ENCODE measurements around the gene NT5C1A. TPM values are rescaled to one million over a fixed set of nuclear protein-coding genes. Genes with fewer than 3 reads are reported as not detected.
A peak's percentile ranks its signal among the peaks of the same experiment; 100 is the strongest.

Gene NT5C1A
- total RNA-seq, 1 experiment from 2014 or later: 0.52 TPM

GRCh38 chr1:39615086-39615673 lies 56.7 kb downstream of the NT5C1A start:
- H3K4me2 ChIP-seq (ENCODE audit: low read depth, low read length, poor library complexity, severe bottlenecking): no peak overlapping the region
- no peaks in the 10 kb centered on the region for H3K9me2 ChIP-seq (replicated peaks; ENCODE audit: insufficient read depth, low read length)
- H2AFZ ChIP-seq (ENCODE audit: low read length): no peak overlapping the region
- no peaks in the 10 kb centered on the region for H3K27me3 ChIP-seq (ENCODE audit: low read length)
- H3K4me1 ChIP-seq (ENCODE audit: low read length): no peaks in the 10 kb centered on the region
- no peaks in the 10 kb centered on the region for H3K36me3 ChIP-seq (ENCODE audit: insufficient read depth, low read length)
- H3K9ac ChIP-seq (ENCODE audit: low read length): no peak overlapping the region
- no peaks in the 10 kb centered on the region for H3K9me3 ChIP-seq (ENCODE audit: low read length)
- no peaks in the 10 kb centered on the region for H3K79me2 ChIP-seq (ENCODE audit: low read length)
- no peaks in the 10 kb centered on the region for H4K20me1 ChIP-seq (ENCODE audit: insufficient read depth, low read depth, low read length)
- no peak overlapping the region for H3K4me3 ChIP-seq (ENCODE audit: low read length)
- no peak overlapping the region for H3K27ac ChIP-seq (ENCODE audit: low read length)
- DNase-seq: no peak

DNA sequence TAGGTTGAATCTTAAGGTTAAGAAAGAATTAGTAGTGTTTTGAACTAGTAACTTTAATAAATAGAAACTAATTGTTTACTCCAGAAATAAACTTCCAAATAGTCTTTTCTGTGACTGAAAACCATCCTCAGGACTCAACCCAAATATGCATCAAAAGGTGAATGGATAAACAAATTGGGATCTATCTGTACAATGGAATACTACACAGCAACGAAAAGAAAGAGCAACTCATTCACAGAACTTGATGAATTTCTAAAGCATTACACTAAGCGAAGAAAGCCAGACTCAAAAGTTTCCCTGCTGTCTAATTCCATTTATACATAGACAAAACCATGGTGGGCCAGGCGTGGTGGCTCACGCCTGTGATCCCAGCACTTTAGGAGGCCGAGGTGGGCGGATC lies 57.4 kb downstream of the NT5C1A start:
- Histone ChIP-seq H3K36me3 (ENCODE audit: insufficient read depth, low read length) (no peaks in the 10 kb centered on the region), H3K79me2 (ENCODE audit: low read length) (no peaks in the 10 kb centered on the region), H3K9me3 (ENCODE audit: low read length) (no peaks in the 10 kb centered on the region), H3K4me1 (ENCODE audit: low read length) (no peaks in the 10 kb centered on the region), H4K20me1 (ENCODE audit: insufficient read depth, low read depth, low read length) (no peaks in the 10 kb centered on the region), H3K9me2 (replicated peaks; ENCODE audit: insufficient read depth, low read length) (no peaks in the 10 kb centered on the region), H3K27ac (ENCODE audit: low read length) (no peak overlapping the region), H3K4me3 (ENCODE audit: low read length) (no peak overlapping the region), H2AFZ (ENCODE audit: low read length) (no peak overlapping the region), H3K27me3 (ENCODE audit: low read length) (no peaks in the 10 kb centered on the region), H3K4me2 (ENCODE audit: low read depth, low read length, poor library complexity, severe bottlenecking) (no peak overlapping the region), H3K9ac (ENCODE audit: low read length) (no peak overlapping the region)
- no peak for DNase-seq

DNA sequence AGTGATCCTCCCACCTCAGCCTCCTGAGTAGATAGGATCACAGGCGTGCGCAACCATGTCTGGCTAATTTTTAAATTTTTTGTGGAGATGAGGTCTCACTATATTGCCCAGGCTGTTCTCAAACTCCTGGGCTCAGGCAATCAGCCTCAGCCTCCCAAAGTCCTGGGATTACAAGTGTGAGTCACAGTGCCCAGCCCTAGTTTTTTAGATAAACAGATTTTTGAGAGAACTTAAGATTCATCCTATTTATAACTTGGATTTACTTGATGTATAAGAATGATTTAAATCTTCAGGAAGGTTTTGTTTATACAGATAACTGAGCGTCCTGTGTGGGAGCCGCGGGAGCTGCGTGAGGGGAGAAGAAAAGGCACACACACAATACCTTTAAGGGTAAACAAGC lies 58.7 kb downstream of the NT5C1A start:
- Histone ChIP-seq H3K4me1 (ENCODE audit: low read length) (no peaks in the 10 kb centered on the region), H3K36me3 (ENCODE audit: insufficient read depth, low read length) (no peaks in the 10 kb centered on the region), H3K9ac (ENCODE audit: low read length) (no peak overlapping the region)

GRCh38 chr1:39609618-39610331 lies 62.1 kb downstream of the NT5C1A start:
- H3K4me3 ChIP-seq (ENCODE audit: low read length): no peak overlapping the region
- H3K9me2 ChIP-seq (replicated peaks; ENCODE audit: insufficient read depth, low read length): no peaks in the 10 kb centered on the region
- H3K9me3 ChIP-seq (ENCODE audit: low read length): no peaks in the 10 kb centered on the region
- no peak overlapping the region for H3K4me2 ChIP-seq (ENCODE audit: low read depth, low read length, poor library complexity, severe bottlenecking)
- no peak overlapping the region for H3K27ac ChIP-seq (ENCODE audit: low read length)
- H3K4me1 ChIP-seq (ENCODE audit: low read length): peaks cover 3% of the 10 kb centered on the region; the same call in 1 of the 2 replicates
- H4K20me1 ChIP-seq (ENCODE audit: insufficient read depth, low read depth, low read length): no peaks in the 10 kb centered on the region
- H2AFZ ChIP-seq (ENCODE audit: low read length): no peak overlapping the region
- peak; percentile 87 for DNase-seq
- no peaks in the 10 kb centered on the region for H3K36me3 ChIP-seq (ENCODE audit: insufficient read depth, low read length)
- no peaks in the 10 kb centered on the region for H3K27me3 ChIP-seq (ENCODE audit: low read length)
- no peak overlapping the region for H3K9ac ChIP-seq (ENCODE audit: low read length)
- no peaks in the 10 kb centered on the region for H3K79me2 ChIP-seq (ENCODE audit: low read length)

More for the DNA sequence above, 58.7 kb downstream of the NT5C1A start:
- Histone ChIP-seq H3K4me2 (ENCODE audit: low read depth, low read length, poor library complexity, severe bottlenecking) (no peak overlapping the region), H3K79me2 (ENCODE audit: low read length) (no peaks in the 10 kb centered on the region), H4K20me1 (ENCODE audit: insufficient read depth, low read depth, low read length) (no peaks in the 10 kb centered on the region), H2AFZ (ENCODE audit: low read length) (no peak overlapping the region), H3K27me3 (ENCODE audit: low read length) (no peaks in the 10 kb centered on the region), H3K9me3 (ENCODE audit: low read length) (no peaks in the 10 kb centered on the region), H3K27ac (ENCODE audit: low read length) (no peak overlapping the region), H3K4me3 (ENCODE audit: low read length) (no peak overlapping the region), H3K9me2 (replicated peaks; ENCODE audit: insufficient read depth, low read length) (no peaks in the 10 kb centered on the region)
- DNase-seq: no peak

Other genes with a start within 250 kb of the NT5C1A start
- gene BMP8A, start 180.5 kb downstream of the NT5C1A start, total RNA-seq (2014; rRNA removed; shearing (Covaris generic); ENCODE audit: low replicate concordance): not detected in 2 replicates
- gene PABPC4, start 95.3 kb downstream of the NT5C1A start, total RNA-seq (2014; rRNA removed; shearing (Covaris generic); ENCODE audit: low replicate concordance): 128 and 180 TPM in 2 replicates
- not detected in 2 replicates for gene HEYL, start 32.5 kb downstream of the NT5C1A start, total RNA-seq (2014; rRNA removed; shearing (Covaris generic); ENCODE audit: low replicate concordance)
- gene HPCAL4, start 19.3 kb upstream of the NT5C1A start, total RNA-seq (2014; rRNA removed; shearing (Covaris generic); ENCODE audit: low replicate concordance): 0.15 TPM in 1 of 2 replicates, not detected in the other
- 21.3 and 25.3 TPM in 2 replicates for gene PPIE, start 66.8 kb upstream of the NT5C1A start, total RNA-seq (2014; rRNA removed; shearing (Covaris generic); ENCODE audit: low replicate concordance)
- not detected in 2 replicates for gene OXCT2, start 99.2 kb upstream of the NT5C1A start, total RNA-seq (2014; rRNA removed; shearing (Covaris generic); ENCODE audit: low replicate concordance)
- gene BMP8B, start 116.8 kb upstream of the NT5C1A start, total RNA-seq (2014; rRNA removed; shearing (Covaris generic); ENCODE audit: low replicate concordance): not detected in 2 replicates
- gene TRIT1, start 211.4 kb upstream of the NT5C1A start, total RNA-seq (2014; rRNA removed; shearing (Covaris generic); ENCODE audit: low replicate concordance): 43.6 and 50.3 TPM in 2 replicates
- gene MYCL, start 229.8 kb upstream of the NT5C1A start, total RNA-seq (2014; rRNA removed; shearing (Covaris generic); ENCODE audit: low replicate concordance): 1.5 TPM in 2 replicates

All from Karpas-422 (cell line).